ENCODE measurements around the gene TOP1. TPM values are rescaled to one million over a fixed set of nuclear protein-coding genes. Genes with fewer than 3 reads are reported as not detected.

Gene TOP1
- total and polyA plus RNA-seq, 4 donors: 39.7 to 62.7 (median 51.7) TPM

- TF ChIP-seq CTCF (IDR thresholded peaks at IDR 0.05; ENCODE audit: control extremely low read depth, extremely low read depth): no peak
- 78 to 81% methylated on average over 4 of the region's 4 CpGs for WGBS, 2 donors
- no peak overlapping the region for H3K27ac ChIP-seq (ENCODE audit: low read depth in 1 of 2, low read length in 1 of 2)
Observed at GRCh38 chr20:41076776-41077175, 48.2 kb downstream of the TOP1 start.

GRCh38 chr20:41078329-41078728 lies 49.7 kb downstream of the TOP1 start:
- Histone ChIP-seq H3K9ac (ENCODE audit: insufficient read depth in 1 of 2, low read length in 2 of 2) (no peak overlapping the region), H3K4me1 (ENCODE audit: control insufficient read depth in 5 of 5, insufficient read depth in 5 of 5, low read length in 5 of 5) (peaks cover 1 to 22% (median 8%) of the 10 kb centered on the region in 5 donors), H3K4me3 (no peak overlapping the region), H3K27ac (ENCODE audit: low read depth in 1 of 2, low read length in 1 of 2) (peak overlapping the region in 1 of 2 donors; percentile 21), H3K36me3 (ENCODE audit: control insufficient read depth in 4 of 4, insufficient read depth in 4 of 4, low read length in 4 of 4) (peaks cover 10 to 34% (median 21%) of the 10 kb centered on the region in 4 donors), H3K27me3 (ENCODE audit: control insufficient read depth in 3 of 3, insufficient read depth in 3 of 3, low read length in 2 of 3) (no peaks in the 10 kb centered on the region), H3K9me3 (ENCODE audit: control insufficient read depth in 4 of 4, insufficient read depth in 3 of 4, low read length in 3 of 4) (no peaks in the 10 kb centered on the region)
- DNase-seq (peak; percentile 26 to 78 (median 75)), ATAC-seq (ENCODE audit: insufficient read depth, low FRiP score) (peak; percentile 64)
- peak; percentile 18 for TF ChIP-seq CTCF (IDR thresholded peaks at IDR 0.05; ENCODE audit: control extremely low read depth, extremely low read depth)

More at GRCh38 chr20:41076776-41077175, 48.2 kb downstream of the TOP1 start:
- H3K4me1 ChIP-seq (ENCODE audit: control insufficient read depth in 5 of 5, insufficient read depth in 5 of 5, low read length in 5 of 5): peaks cover 4 to 35% (median 8%) of the 10 kb centered on the region in 5 donors
- no peak for ATAC-seq (ENCODE audit: insufficient read depth, low FRiP score)
- H3K9ac ChIP-seq (ENCODE audit: insufficient read depth in 1 of 2, low read length in 2 of 2): no peak overlapping the region
- no peak for DNase-seq
- no peaks in the 10 kb centered on the region for H3K9me3 ChIP-seq (ENCODE audit: control insufficient read depth in 4 of 4, insufficient read depth in 3 of 4, low read length in 3 of 4)
- no peak overlapping the region for H3K4me3 ChIP-seq
- peaks cover 7 to 22% (median 14%) of the 10 kb centered on the region in 4 donors for H3K36me3 ChIP-seq (ENCODE audit: control insufficient read depth in 4 of 4, insufficient read depth in 4 of 4, low read length in 4 of 4)
- no peaks in the 10 kb centered on the region for H3K27me3 ChIP-seq (ENCODE audit: control insufficient read depth in 3 of 3, insufficient read depth in 3 of 3, low read length in 2 of 3)

DNA sequence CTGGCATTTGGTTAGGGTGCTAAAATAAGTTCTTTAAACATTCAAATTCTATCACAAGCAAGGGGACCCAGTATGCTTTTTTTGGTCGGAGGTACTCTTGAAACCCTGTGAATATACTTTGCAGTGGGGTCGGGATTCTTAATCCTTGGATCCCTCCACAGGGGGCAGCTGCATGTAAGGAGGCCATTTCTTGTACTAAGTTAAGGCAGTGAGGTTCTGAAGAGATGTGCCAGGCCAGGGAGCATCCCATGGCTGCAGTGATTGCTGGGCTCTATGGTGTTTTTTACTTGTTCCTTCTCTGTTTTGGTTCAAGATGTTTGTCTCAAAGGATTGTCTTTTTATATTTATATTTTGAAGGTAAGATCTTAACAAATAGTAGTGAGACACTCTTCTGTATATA lies 50.4 kb downstream of the TOP1 start:
- H3K9ac ChIP-seq (ENCODE audit: insufficient read depth in 1 of 2, low read length in 2 of 2): no peak overlapping the region
- no peak overlapping the region for H3K27ac ChIP-seq (ENCODE audit: low read depth in 1 of 2, low read length in 1 of 2)
- peaks cover 1 to 18% (median 8%) of the 10 kb centered on the region in 5 donors for H3K4me1 ChIP-seq (ENCODE audit: control insufficient read depth in 5 of 5, insufficient read depth in 5 of 5, low read length in 5 of 5)
- no peaks in the 10 kb centered on the region for H3K9me3 ChIP-seq (ENCODE audit: control insufficient read depth in 4 of 4, insufficient read depth in 3 of 4, low read length in 3 of 4)
- peaks cover 10 to 41% (median 25%) of the 10 kb centered on the region in 4 donors for H3K36me3 ChIP-seq (ENCODE audit: control insufficient read depth in 4 of 4, insufficient read depth in 4 of 4, low read length in 4 of 4)
- WGBS, 2 donors: 80 to 90% methylated on average over 2 of the region's 2 CpGs
- ATAC-seq (ENCODE audit: insufficient read depth, low FRiP score) (no peak), DNase-seq (no peak)
- TF ChIP-seq CTCF (IDR thresholded peaks at IDR 0.05; ENCODE audit: control extremely low read depth, extremely low read depth): no peak
- H3K27me3 ChIP-seq (ENCODE audit: control insufficient read depth in 3 of 3, insufficient read depth in 3 of 3, low read length in 2 of 3): no peaks in the 10 kb centered on the region
- H3K4me3 ChIP-seq: no peak overlapping the region

- Histone ChIP-seq H3K27ac (ENCODE audit: low read depth in 1 of 2, low read length in 1 of 2) (no peak overlapping the region), H3K4me3 (no peak overlapping the region), H3K9ac (ENCODE audit: insufficient read depth in 1 of 2, low read length in 2 of 2) (no peak overlapping the region), H3K9me3 (ENCODE audit: control insufficient read depth in 4 of 4, insufficient read depth in 3 of 4, low read length in 3 of 4) (no peaks in the 10 kb centered on the region), H3K27me3 (ENCODE audit: control insufficient read depth in 3 of 3, insufficient read depth in 3 of 3, low read length in 2 of 3) (no peaks in the 10 kb centered on the region), H3K4me1 (ENCODE audit: control insufficient read depth in 5 of 5, insufficient read depth in 5 of 5, low read length in 5 of 5) (peaks cover 3 to 14% (median 8%) of the 10 kb centered on the region in 5 donors), H3K36me3 (ENCODE audit: control insufficient read depth in 4 of 4, insufficient read depth in 4 of 4, low read length in 4 of 4) (peaks cover 13 to 54% (median 28%) of the 10 kb centered on the region in 4 donors)
- DNase-seq (no peak), ATAC-seq (ENCODE audit: insufficient read depth, low FRiP score) (no peak)
- TF ChIP-seq CTCF (IDR thresholded peaks at IDR 0.05; ENCODE audit: control extremely low read depth, extremely low read depth): no peak
- WGBS, 2 donors: 87 to 88% methylated on average over 2 of the region's 2 CpGs
Observed at GRCh38 chr20:41080866-41081265, 52.2 kb downstream of the TOP1 start.

All from lung (tissue), 12 donors.